ENCODE data around the gene NDUFC1. TPM values are rescaled to one million over a fixed set of nuclear protein-coding genes. Genes with fewer than 3 reads are reported as not detected.

Gene NDUFC1
- total RNA-seq, 4 donors from 2014 or later, result 23.9 to 34.5 (median 29.7) TPM

- no peak for TF ChIP-seq CTCF (IDR thresholded peaks at IDR 0.05)
- DNase-seq (ENCODE audit: low spot score) (no peak), ATAC-seq (ENCODE audit: low FRiP score) (no peak)
Observed at GRCh38 chr4:139246166-139246565, 56.1 kb downstream of the NDUFC1 start.

GRCh38 chr4:139245590-139245989, 56.7 kb downstream of the NDUFC1 start:
- no peak for TF ChIP-seq CTCF (IDR thresholded peaks at IDR 0.05)
- DNase-seq (ENCODE audit: low spot score), result no peak
- ATAC-seq (ENCODE audit: low FRiP score), result no peak

- TF ChIP-seq CTCF (IDR thresholded peaks at IDR 0.05), result no peak
- DNase-seq (ENCODE audit: low spot score) (no peak), ATAC-seq (ENCODE audit: low FRiP score) (peak; percentile 44)
Observed at GRCh38 chr4:139243448-139244365, 58.6 kb downstream of the NDUFC1 start.

- TF ChIP-seq CTCF (IDR thresholded peaks at IDR 0.05), result no peak
- no peak for DNase-seq (ENCODE audit: low spot score)
- ATAC-seq (ENCODE audit: low FRiP score), result no peak
Observed at GRCh38 chr4:139242511-139243051, 59.7 kb downstream of the NDUFC1 start.

GRCh38 chr4:139241784-139242151, 60.5 kb downstream of the NDUFC1 start:
- no peak for TF ChIP-seq CTCF (IDR thresholded peaks at IDR 0.05)
- DNase-seq (ENCODE audit: low spot score), result no peak
- no peak for ATAC-seq (ENCODE audit: low FRiP score)

- TF ChIP-seq CTCF (IDR thresholded peaks at IDR 0.05), result no peak
- ATAC-seq (ENCODE audit: low FRiP score) (no peak), DNase-seq (ENCODE audit: low spot score) (no peak)
Observed at GRCh38 chr4:139241086-139241783, 61.0 kb downstream of the NDUFC1 start.

Small RNA genes within 50 kb of the gene (small RNA-seq; reads per million reads assigned to genes)
- gene RNU6-1074P (not detected), gene RNU6-1214P (not detected)

Other genes with a start within 250 kb of the NDUFC1 start
- 10 to 100 TPM; 39.0 to 89.5 (median 48.7) TPM for gene ELF2, start 125.3 kb downstream of the NDUFC1 start, total RNA-seq
- 10 to 100 TPM in 1 of 4 donors, 1 to 10 TPM in 2, under 1 TPM in 1; 0.63 to 20.6 (median 7.5) TPM for gene MGARP, start 22.3 kb downstream of the NDUFC1 start, total RNA-seq
- 10 to 100 TPM; 25.7 to 70.9 (median 32.0) TPM for gene NAA15, start 972 bp downstream of the NDUFC1 start, total RNA-seq
- gene RAB33B, start 151.6 kb upstream of the NDUFC1 start, total RNA-seq, result 10 to 100 TPM in 2 of 4 donors, 1 to 10 TPM in 2; 7.4 to 14.8 (median 10.6) TPM

Measured in omental fat pad (tissue), 4 donors.